ENCODE data around the gene UQCRH. TPM values are rescaled to one million over a fixed set of nuclear protein-coding genes. Genes with fewer than 3 reads are reported as not detected.
A peak's percentile ranks its signal among the peaks of the same experiment; 100 is the strongest.

UQCRH gene
- total and polyA plus RNA-seq, 2 experiments from 2014 or later = 597 to 698 TPM

DNA sequence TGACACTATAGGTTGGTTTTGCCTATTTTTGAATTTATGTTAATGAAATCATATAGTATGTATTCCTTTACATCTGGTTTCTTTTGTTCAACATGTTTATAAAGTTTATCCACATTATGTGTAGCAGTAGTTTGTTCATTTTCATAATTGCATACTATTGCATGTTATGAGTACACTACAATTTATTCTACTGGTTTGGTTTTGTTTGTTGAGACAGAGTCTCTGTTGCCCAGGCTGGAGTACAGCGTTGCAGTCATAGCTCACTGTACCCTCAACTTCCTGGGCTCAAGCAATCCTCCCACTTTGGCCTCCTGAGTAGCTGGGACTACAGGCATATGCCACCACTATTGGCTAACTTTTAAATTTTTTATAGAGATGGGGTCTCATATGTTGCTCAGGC is 34.9 kb upstream of the UQCRH start:
- Histone ChIP-seq H3K36me3 (peaks cover 5% of the 10 kb centered on the region), H3K4me1 (ENCODE audit: low read depth) (no peaks in the 10 kb centered on the region), H3K27me3 (no peaks in the 10 kb centered on the region), H3K27ac (no peak overlapping the region), H3K9me3 (ENCODE audit: low read depth) (no peaks in the 10 kb centered on the region), H3K4me3 (no peak overlapping the region)
- TF ChIP-seq, protein P1, sequence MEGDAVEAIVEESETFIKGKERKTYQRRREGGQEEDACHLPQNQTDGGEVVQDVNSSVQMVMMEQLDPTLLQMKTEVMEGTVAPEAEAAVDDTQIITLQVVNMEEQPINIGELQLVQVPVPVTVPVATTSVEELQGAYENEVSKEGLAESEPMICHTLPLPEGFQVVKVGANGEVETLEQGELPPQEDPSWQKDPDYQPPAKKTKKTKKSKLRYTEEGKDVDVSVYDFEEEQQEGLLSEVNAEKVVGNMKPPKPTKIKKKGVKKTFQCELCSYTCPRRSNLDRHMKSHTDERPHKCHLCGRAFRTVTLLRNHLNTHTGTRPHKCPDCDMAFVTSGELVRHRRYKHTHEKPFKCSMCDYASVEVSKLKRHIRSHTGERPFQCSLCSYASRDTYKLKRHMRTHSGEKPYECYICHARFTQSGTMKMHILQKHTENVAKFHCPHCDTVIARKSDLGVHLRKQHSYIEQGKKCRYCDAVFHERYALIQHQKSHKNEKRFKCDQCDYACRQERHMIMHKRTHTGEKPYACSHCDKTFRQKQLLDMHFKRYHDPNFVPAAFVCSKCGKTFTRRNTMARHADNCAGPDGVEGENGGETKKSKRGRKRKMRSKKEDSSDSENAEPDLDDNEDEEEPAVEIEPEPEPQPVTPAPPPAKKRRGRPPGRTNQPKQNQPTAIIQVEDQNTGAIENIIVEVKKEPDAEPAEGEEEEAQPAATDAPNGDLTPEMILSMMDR (IDR thresholded peaks at IDR 0.05; ENCODE audit: low read depth, low read length) = no peak
- no peak for DNase-seq (ENCODE audit: low read depth in 1 of 2, low spot score in 1 of 2)

DNA sequence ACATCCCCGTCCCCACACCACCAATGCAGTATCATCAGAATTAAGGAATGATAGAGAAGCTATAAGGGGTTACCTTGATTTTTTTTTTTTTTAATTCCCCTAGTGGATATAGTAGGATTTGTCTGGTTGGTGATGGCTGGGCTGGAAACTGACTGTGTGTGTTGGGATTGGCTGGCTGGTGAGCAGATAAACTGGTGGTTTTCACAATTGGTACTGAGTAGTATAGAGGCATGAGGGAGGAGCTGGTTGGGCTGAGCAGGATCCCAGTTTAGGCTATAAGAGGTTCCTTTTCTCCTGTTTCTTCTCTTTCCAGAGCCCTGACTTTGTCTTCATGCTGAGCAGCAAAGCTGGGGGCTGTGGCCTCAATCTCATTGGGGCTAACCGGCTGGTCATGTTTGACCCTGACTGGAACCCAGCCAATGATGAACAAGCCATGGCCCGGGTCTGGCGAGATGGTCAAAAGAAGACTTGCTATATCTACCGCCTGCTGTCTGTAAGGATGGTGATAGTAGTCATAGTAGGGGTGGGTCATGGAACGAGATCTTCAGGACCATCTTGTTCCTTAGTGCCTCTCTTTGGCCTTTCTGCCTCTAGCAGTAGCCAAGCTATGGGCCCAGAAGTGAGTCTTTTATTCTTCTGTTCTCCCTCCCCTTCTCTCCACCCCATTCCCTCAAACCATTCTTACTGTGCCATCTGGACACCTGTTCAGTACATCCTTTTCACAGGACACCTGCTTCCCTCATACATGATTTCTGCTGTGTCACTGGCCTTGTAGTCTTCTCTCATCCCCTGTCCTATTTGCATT is 29.1 kb upstream of the UQCRH start:
- no peak for DNase-seq (ENCODE audit: low read depth in 1 of 2, low spot score in 1 of 2)
- Histone ChIP-seq H3K4me1 (ENCODE audit: low read depth) (peaks cover 8% of the 10 kb centered on the region), H3K9me3 (ENCODE audit: low read depth) (no peaks in the 10 kb centered on the region), H3K36me3 (peaks cover 6% of the 10 kb centered on the region), H3K27me3 (no peaks in the 10 kb centered on the region), H3K27ac (no peak overlapping the region), H3K4me3 (no peak overlapping the region)
- TF ChIP-seq, protein P1 (IDR thresholded peaks at IDR 0.05; ENCODE audit: low read depth, low read length) = no peak

DNA sequence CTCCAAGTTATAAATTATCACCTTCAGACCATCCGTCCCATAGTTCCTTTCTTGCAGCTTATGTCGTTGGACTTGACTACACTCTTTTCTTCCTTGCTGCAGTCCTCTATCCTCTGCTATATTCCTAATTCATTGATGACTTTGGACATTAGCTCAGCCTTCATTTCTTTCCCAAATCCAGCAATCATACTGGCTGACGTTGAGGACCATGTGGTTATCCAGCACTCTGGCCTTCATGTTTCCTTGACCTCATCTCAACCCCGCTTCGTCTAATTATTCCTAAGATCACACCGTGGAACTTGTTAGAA is 28.5 kb upstream of the UQCRH start:
- Histone ChIP-seq H3K27ac (no peak overlapping the region), H3K4me3 (no peak overlapping the region)

DNA sequence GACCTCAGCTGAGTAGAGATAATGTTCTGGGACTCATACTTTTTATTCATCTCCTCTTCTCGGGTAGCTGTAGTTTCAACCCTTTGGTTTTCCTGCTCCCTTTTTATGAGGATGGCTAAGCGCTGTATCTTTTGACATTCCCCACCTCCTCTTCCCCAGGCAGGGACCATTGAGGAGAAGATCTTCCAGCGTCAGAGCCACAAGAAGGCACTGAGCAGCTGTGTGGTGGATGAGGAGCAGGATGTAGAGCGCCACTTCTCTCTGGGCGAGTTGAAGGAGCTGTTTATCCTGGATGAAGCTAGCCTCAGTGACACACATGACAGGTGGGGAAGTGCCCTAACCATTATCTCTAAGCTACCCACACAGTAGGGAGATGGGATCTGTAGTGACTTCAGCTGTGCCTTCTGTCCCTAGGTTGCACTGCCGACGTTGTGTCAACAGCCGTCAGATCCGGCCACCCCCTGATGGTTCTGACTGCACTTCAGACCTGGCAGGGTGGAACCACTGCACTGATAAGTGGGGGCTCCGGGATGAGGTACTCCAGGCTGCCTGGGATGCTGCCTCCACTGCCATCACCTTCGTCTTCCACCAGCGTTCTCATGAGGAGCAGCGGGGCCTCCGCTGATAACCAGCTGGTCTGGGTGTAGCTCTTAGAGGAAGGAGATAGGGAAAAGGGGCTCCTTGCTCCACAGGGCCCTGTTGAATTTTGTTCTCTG is 25.7 kb upstream of the UQCRH start:
- Histone ChIP-seq H3K27ac (peak overlapping the region; percentile 37), H3K4me1 (ENCODE audit: low read depth) (peaks cover 8% of the 10 kb centered on the region), H3K4me3 (no peak overlapping the region), H3K36me3 (peaks cover 26% of the 10 kb centered on the region), H3K9me3 (ENCODE audit: low read depth) (no peaks in the 10 kb centered on the region), H3K27me3 (no peaks in the 10 kb centered on the region)
- TF ChIP-seq, protein P1 (IDR thresholded peaks at IDR 0.05; ENCODE audit: low read depth, low read length) = no peak
- DNase-seq (ENCODE audit: low read depth in 1 of 2, low spot score in 1 of 2) = no peak

More for the DNA sequence above, 28.5 kb upstream of the UQCRH start:
- TF ChIP-seq, protein P1 (IDR thresholded peaks at IDR 0.05; ENCODE audit: low read depth, low read length) = no peak
- Histone ChIP-seq H3K9me3 (ENCODE audit: low read depth) (no peaks in the 10 kb centered on the region), H3K4me1 (ENCODE audit: low read depth) (peaks cover 8% of the 10 kb centered on the region), H3K36me3 (peaks cover 12% of the 10 kb centered on the region), H3K27me3 (no peaks in the 10 kb centered on the region)
- DNase-seq (ENCODE audit: low read depth in 1 of 2, low spot score in 1 of 2) = no peak

DNA sequence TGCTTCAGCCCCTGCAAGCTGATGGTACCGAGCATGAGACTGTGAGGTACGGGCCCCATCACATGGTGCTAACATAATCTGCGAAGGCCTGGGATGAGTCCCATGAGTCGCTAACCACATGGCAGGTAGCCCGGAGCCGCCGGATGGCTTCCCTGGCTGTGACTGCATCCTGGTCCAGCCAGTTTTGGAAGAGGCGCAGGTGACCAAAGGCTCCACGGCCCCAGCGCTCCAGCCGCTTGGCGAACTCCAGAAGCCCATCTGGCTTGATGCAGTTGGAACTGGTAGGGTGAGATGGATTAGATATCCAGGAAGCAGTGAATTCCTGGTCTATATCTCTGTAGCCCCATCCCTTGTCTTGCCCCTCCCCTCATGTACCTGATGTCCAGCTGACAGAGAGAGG is 24.7 kb upstream of the UQCRH start:
- H3K27me3 ChIP-seq = no peaks in the 10 kb centered on the region
- no peak for DNase-seq (ENCODE audit: low read depth in 1 of 2, low spot score in 1 of 2)
- peaks cover 26% of the 10 kb centered on the region for H3K36me3 ChIP-seq
- peaks cover 10% of the 10 kb centered on the region for H3K4me1 ChIP-seq (ENCODE audit: low read depth)
- H3K4me3 ChIP-seq = no peak overlapping the region
- H3K9me3 ChIP-seq (ENCODE audit: low read depth) = no peaks in the 10 kb centered on the region
- H3K27ac ChIP-seq = no peak overlapping the region
- TF ChIP-seq, protein P1 (IDR thresholded peaks at IDR 0.05; ENCODE audit: low read depth, low read length) = no peak

Measured in cardiac muscle cell (in vitro differentiated cells and primary cell).